Esophagus muscularis mucosa (tissue), 3 donors: ENCODE data around the gene DDX56.

Experiments used
- CTCF ChIP-seq, 3 experiments: fragments of 200-600 bp in 2 of 3; fragments of 450-650 bp in 1 of 3; sonication (generic) in 2 of 3; IDR thresholded peaks; one replicate each; pipeline ENCODE4 v1.5.1; 2017 to 2019; ENCODE audit warnings: antibody characterized with exemption in 3 of 3, mild to moderate bottlenecking in 2 of 3, moderate library complexity in 1 of 3
- POLR2A ChIP-seq: fragments of 450-650 bp; IDR thresholded peaks from one replicate; pipeline ENCODE4 v1.6.1; 2017; ENCODE audit warnings: antibody characterized with exemption, moderate library complexity, mild to moderate bottlenecking, low read depth

GRCh38 chr7:44618045-44618444 lies 44.3 kb upstream of the DDX56 start:
- TF ChIP-seq CTCF (IDR thresholded peaks at IDR 0.05) (no peak), POLR2A (no peak)
